Adrenal gland (tissue), 12 donors: ENCODE results near the gene PTPN20. TPM values are rescaled to one million over a fixed set of nuclear protein-coding genes. Genes with fewer than 3 reads are reported as not detected.

Source experiments
- DNase-seq, 7 donors: peaks; one replicate each; pipeline ENCODE4 v3.0.0-alpha.2; 2019 to 2020
- H3K27ac ChIP-seq, 5 donors: fragments of 200-600 bp; sonication (generic) in 4 of 5; 1 replicate in 3 of 5; 2 replicates in 2 of 5; pipeline versions ENCODE4 v1.5.1 to v1.8.0; 2016 to 2020; ENCODE audit warnings: mild to moderate bottlenecking in 1 of 5
- H3K27me3 ChIP-seq: fragments of 200-600 bp; 2 replicates; pipeline ENCODE4 v1.8.0; 2021
- H3K36me3 ChIP-seq, 2 donors: fragments of 200-600 bp; replicated peaks in 1 of 2; 1 replicate in 1 of 2; 2 replicates in 1 of 2; pipeline versions ENCODE4 v1.5.1 to v1.8.0; 2018 to 2022
- H3K4me1 ChIP-seq, 2 donors: fragments of 200-600 bp; replicated peaks in 1 of 2; 1 replicate in 1 of 2; 2 replicates in 1 of 2; pipeline versions ENCODE4 v1.5.1 to v1.8.0; 2018 to 2021
- H3K4me3 ChIP-seq, 4 donors: fragments of 200-600 bp; sonication (generic) in 3 of 4; one replicate each; pipeline ENCODE4 v1.5.1; 2016 to 2018
- H3K9me3 ChIP-seq, 3 donors: fragments of 200-600 bp; sonication (generic) in 1 of 3; replicated peaks in 1 of 3; 1 replicate in 2 of 3; 2 replicates in 1 of 3; pipeline versions ENCODE4 v1.5.1 to v1.8.0; 2016 to 2021
- POLR2A ChIP-seq, 2 donors: fragments of 450-650 bp; IDR thresholded peaks; one replicate each; pipeline ENCODE4 v1.6.1; 2017; ENCODE audit warnings: antibody characterized with exemption in 2 of 2, mild to moderate bottlenecking in 2 of 2, moderate library complexity in 1 of 2
- WGBS, 4 donors: extraction: QIAGEN DNeasy Blood & Tissue Kit in 2 of 4; methylation state at CpG; one replicate each; pipeline versions ENCODE4 v1.1.5 to v1.1.7; 2013 to 2017; 5-methylcytosine and 5-hydroxymethylcytosine counted together
- intact Hi-C, 2 donors: fragments of 100-400 bp; cut with DNase I; formaldehyde crosslinking; loops; one replicate each; pipeline versions ENCODE4 v1.14.1 to v1.15.0; 2022 to 2023
- polyA plus RNA-seq, 3 donors: library from polyadenylated mRNA; stranded (reverse); fragments of 200-250 nt in 2 of 3; fragments of 350-450 nt in 1 of 3; fragmentation: Illumina TruSeq in 1 of 3; extraction: RNeasy Lipid Tissue Mini Kit (QIAGEN cat#74804) in 1 of 3; gene quantifications; one replicate each; pipeline ENCODE4 v1.2.3, GENCODE V29; 2013 to 2014
- total RNA-seq, 9 donors: library from RNA; depleted of rRNA in 4 of 9; stranded (reverse); fragments of >200 nt in 4 of 9; fragments of 120-200 nt in 1 of 9; fragmentation: NEBNext Ultra II Directional in 1 of 9; extraction: Animal tissue kit (Norgen Biotek cat#: 25700) in 1 of 9; gene quantifications; one replicate each; pipeline versions ENCODE4 v1.1.0 to v1.2.4, GENCODE V29; 2013 to 2023
- TF ChIP-seq, protein P1 (sequence below), 6 experiments: fragments of 450-650 bp in 4 of 6; fragments of 200-600 bp in 2 of 6; sonication (generic) in 1 of 6; IDR thresholded peaks; 1 replicate in 5 of 6; 2 replicates in 1 of 6; pipeline versions ENCODE4 v1.5.1 to v1.8.0; 2016 to 2021; ENCODE audit warnings: antibody characterized with exemption in 6 of 6, mild to moderate bottlenecking in 2 of 6, moderate library complexity in 1 of 6
- donor health status: healthy with polysubstance abuse.
- donor health status: Bipolar disorder and iron deficiency.
- donor health status: DM: yes; HTN: yes; CAD: no.
- donor health status: DM: no; HTN: no; CAD: no.
- donor health status: DM: no; HTN: no; CAD: no.
- donor health status: DM: yes; HTN: yes; CAD: no.

Gene PTPN20
- total and polyA plus RNA-seq, 12 donors, result 3.2 to 27.2 (median 11.2) TPM

DNA sequence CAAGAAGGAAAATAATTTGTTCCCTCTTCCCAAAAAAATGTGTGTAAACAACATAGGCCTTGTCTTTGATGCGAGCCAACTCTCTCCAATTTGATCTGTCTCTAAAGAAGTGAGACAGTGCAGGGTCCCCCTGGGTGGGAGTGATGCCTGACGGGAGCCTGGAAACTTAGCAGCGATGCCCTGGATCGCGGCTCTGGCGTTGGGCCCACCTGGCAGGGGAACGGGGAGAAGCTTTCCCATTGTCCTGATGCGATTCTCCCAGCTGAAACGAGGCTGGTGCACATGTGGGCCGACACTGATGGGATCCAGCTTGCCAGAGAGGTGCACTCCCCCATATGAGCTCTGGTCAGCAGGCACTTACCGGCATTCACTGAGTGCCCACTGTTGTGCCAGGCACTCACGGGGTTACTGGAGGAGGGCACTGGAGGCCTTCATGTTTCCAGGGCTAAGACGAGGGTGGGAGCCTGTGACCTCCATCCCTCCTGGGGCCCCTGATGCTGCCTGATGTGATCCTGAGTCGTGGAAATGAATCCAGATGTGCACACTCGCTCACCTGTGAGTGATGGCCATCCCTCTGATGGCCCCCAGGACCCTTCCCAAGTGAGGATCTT, 132.8 kb downstream of the PTPN20 start:
- 87 to 92% (median 90%) methylated on average over 4 to 15 of the region's 15 CpGs for WGBS, 4 donors
- Histone ChIP-seq H3K27me3 (no peaks in the 10 kb centered on the region), H3K9me3 (no peaks in the 10 kb centered on the region), H3K36me3 (no peaks in the 10 kb centered on the region), H3K4me1 (no peaks in the 10 kb centered on the region), H3K27ac (no peak overlapping the region), H3K4me3 (no peak overlapping the region)
- DNase-seq, result no peak
- intact Hi-C loops, result no loop called here
- TF ChIP-seq POLR2A (IDR thresholded peaks at IDR 0.05), result no peak

DNA sequence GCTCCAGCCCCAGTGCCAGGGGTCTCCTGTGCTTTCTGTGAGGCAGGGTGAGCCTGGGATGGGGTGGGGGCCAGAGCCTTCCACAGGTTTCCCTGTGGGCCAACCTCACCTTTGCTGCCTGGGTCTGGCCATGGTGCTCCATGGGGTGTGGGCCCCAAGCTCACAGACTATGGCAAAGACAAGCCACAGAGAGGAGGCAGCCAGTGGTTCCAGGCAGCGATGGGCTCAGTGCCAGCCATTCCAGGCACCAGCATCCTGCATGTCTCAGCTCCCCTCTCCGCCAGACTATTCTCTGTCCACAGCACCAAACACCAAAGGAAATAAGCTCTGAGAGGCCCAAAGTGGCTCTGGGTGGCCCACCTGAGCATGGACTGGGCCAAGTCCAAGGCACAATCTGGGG, 133.5 kb downstream of the PTPN20 start:
- Histone ChIP-seq H3K27me3 (no peaks in the 10 kb centered on the region), H3K27ac (no peak overlapping the region), H3K36me3 (no peaks in the 10 kb centered on the region), H3K4me1 (no peaks in the 10 kb centered on the region), H3K4me3 (no peak overlapping the region), H3K9me3 (no peaks in the 10 kb centered on the region)
- peak in 4 of 7 donors; percentile 38 to 76 (median 46) for DNase-seq
- intact Hi-C loops, result loop anchor here (5.0 kb wide), 1 partner anchor 268 kb away; no protein-coding TSS in a partner anchor
- TF ChIP-seq, protein P1, sequence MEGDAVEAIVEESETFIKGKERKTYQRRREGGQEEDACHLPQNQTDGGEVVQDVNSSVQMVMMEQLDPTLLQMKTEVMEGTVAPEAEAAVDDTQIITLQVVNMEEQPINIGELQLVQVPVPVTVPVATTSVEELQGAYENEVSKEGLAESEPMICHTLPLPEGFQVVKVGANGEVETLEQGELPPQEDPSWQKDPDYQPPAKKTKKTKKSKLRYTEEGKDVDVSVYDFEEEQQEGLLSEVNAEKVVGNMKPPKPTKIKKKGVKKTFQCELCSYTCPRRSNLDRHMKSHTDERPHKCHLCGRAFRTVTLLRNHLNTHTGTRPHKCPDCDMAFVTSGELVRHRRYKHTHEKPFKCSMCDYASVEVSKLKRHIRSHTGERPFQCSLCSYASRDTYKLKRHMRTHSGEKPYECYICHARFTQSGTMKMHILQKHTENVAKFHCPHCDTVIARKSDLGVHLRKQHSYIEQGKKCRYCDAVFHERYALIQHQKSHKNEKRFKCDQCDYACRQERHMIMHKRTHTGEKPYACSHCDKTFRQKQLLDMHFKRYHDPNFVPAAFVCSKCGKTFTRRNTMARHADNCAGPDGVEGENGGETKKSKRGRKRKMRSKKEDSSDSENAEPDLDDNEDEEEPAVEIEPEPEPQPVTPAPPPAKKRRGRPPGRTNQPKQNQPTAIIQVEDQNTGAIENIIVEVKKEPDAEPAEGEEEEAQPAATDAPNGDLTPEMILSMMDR (IDR thresholded peaks at IDR 0.05), result no peak
- TF ChIP-seq POLR2A (IDR thresholded peaks at IDR 0.05), result no peak
- WGBS, 4 donors, result 84 to 85% methylated on average over 2 of the region's 2 CpGs; no CpG with 5 or more reads in 2 of the 4 donors

DNA sequence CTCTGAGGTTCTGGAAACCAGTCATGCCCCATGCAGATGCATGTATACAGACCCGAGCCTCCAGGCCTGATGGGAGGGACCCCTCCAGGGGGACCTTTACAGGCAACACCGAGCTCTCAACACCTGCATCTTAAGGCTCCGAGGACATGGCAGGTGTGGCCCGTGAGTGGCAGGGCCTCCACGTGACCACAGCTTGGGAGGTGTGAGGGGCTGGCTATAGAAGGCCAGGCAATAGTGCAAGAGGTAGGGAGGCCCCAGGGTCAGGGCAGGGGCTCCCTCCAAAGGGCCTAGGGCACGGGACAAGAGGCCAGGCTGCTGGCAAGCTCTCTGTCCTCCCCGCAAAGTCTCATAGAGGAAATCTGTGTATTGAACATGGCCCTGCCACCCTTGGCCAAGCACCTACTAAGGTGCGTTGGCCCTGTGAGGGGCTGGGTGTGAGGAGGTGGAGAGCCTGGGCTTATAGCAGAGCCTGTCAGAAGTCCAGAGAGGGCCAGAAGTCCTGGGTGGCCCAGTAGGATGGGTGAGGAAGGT, 134.2 kb downstream of the PTPN20 start:
- no peaks in the 10 kb centered on the region for H3K36me3 ChIP-seq
- no peak overlapping the region for H3K4me3 ChIP-seq
- H3K27ac ChIP-seq, result no peak overlapping the region
- 90 to 100% (median 95%) methylated on average over 2 to 8 of the region's 8 CpGs for WGBS, 4 donors
- TF ChIP-seq, protein P1 (IDR thresholded peaks at IDR 0.05), result no peak
- TF ChIP-seq POLR2A (IDR thresholded peaks at IDR 0.05), result no peak
- no peak for DNase-seq
- H3K9me3 ChIP-seq, result no peaks in the 10 kb centered on the region
- intact Hi-C loops, result loop anchor here (5.0 kb wide), 1 partner anchor 267 kb away; no protein-coding TSS in a partner anchor
- H3K27me3 ChIP-seq, result no peaks in the 10 kb centered on the region
- H3K4me1 ChIP-seq, result no peaks in the 10 kb centered on the region

DNA sequence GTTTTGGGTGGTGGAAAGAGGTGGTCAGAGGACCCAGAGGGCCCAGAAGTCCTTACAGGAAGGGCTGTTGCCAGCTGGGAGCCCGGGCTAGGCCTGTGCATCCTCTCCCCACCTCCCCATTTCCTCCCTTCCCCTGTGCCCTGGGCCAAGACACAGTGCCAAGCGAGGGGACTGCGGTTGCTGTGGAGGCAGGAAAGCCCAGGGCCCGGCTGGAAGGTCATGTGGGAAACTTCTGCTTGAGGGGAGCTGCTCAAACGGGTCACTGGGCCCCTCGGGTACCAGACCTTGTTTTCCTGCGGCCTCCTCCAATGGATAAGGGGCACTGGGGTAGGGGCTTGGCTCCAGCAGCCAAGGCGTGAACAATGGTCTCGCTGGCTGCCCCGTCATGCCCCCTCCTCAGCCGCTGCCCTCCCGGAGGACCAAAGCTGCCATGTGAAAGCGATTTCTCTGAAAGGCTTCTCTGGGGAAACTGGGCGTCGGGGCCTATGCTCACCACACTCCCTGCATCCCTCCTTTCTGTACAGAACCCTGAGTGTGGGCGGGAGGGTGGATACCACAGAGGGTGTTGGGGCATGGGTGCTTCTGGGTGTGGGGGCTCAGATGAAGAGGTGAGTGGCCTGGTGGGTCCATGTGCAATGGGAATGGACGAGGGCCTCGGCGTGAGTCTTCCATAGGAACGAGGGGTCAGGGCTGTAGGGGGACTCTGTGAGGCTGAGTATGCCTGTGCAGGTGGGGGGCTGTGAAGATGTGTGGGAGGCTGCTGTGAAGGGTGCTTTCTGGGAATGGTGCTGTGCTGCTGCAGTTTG, 135.3 kb downstream of the PTPN20 start:
- Histone ChIP-seq H3K4me3 (no peak overlapping the region), H3K27me3 (no peaks in the 10 kb centered on the region), H3K27ac (no peak overlapping the region), H3K9me3 (no peaks in the 10 kb centered on the region), H3K4me1 (no peaks in the 10 kb centered on the region), H3K36me3 (no peaks in the 10 kb centered on the region)
- TF ChIP-seq, protein P1 (IDR thresholded peaks at IDR 0.05), result no peak
- TF ChIP-seq POLR2A (IDR thresholded peaks at IDR 0.05), result no peak
- intact Hi-C loops, result loop anchor here (5.0 kb wide), 1 partner anchor 266 kb away; no protein-coding TSS in a partner anchor
- 83 to 90% (median 88%) methylated on average over 16 to 20 of the region's 20 CpGs for WGBS, 4 donors
- peak in 1 of 7 donors; percentile 43 for DNase-seq
